Epithelial cell of proximal tubule (primary cell): ENCODE results near the gene ITM2C. TPM values are rescaled to one million over a fixed set of nuclear protein-coding genes. Genes with fewer than 3 reads are reported as not detected.

Experiments
- DNase-seq: peaks from one replicate; pipeline ENCODE4 v3.0.0-alpha.2; 2011; ENCODE audit warnings: low read depth
- H3K4me3 ChIP-seq: 2 replicates; pipeline ENCODE4 v1.5.1; 2011; ENCODE audit warnings: low read depth, mild to moderate bottlenecking, low read length
- CTCF ChIP-seq: conservative IDR thresholded peaks from 2 replicates; pipeline ENCODE4 v1.5.1; 2012; ENCODE audit warnings: low read depth, mild to moderate bottlenecking, low read length
- total RNA-seq: library from RNA; depleted of rRNA; stranded (reverse); fragments of >200 nt; gene quantifications from 2 replicates; pipeline ENCODE4 v1.2.3, GENCODE V29; 2015

Gene ITM2C
- total RNA-seq, 1 donor from 2014 or later, result 169 TPM

- DNase-seq, result no peak
- H3K4me3 ChIP-seq, result no peak overlapping the region
- TF ChIP-seq CTCF, result no peak
Measured at GRCh38 chr2:230922951-230923717, 58.4 kb downstream of the ITM2C start.

- TF ChIP-seq CTCF, result no peak
- no peak for DNase-seq
- H3K4me3 ChIP-seq, result no peak overlapping the region
Measured at GRCh38 chr2:230924092-230924469, 59.3 kb downstream of the ITM2C start.

GRCh38 chr2:230924470-230925341 lies 60.0 kb downstream of the ITM2C start, which contains the start of gene GPR55:
TSS of gene GPR55 (minus strand) at chr2:230925242. CDS start at chr2:230910962, 14,280 bp downstream.
- no peak for DNase-seq
- no peak within 1 kb of the TSS for H3K4me3 ChIP-seq
- peak; percentile 33 for TF ChIP-seq CTCF

GRCh38 chr2:230925443-230925878 lies 60.7 kb downstream of the ITM2C start:
- TF ChIP-seq CTCF, result no peak
- DNase-seq, result no peak
- H3K4me3 ChIP-seq, result no peak overlapping the region

- no peak overlapping the region for H3K4me3 ChIP-seq
- peak; percentile 24 for TF ChIP-seq CTCF
- DNase-seq, result no peak
Measured at GRCh38 chr2:230925879-230926765, 61.4 kb downstream of the ITM2C start.

- no peak for DNase-seq
- H3K4me3 ChIP-seq, result no peak overlapping the region
Measured at GRCh38 chr2:230927711-230928341, 63.1 kb downstream of the ITM2C start.

More at GRCh38 chr2:230927711-230928341, 63.1 kb downstream of the ITM2C start:
- TF ChIP-seq CTCF, result no peak
